GM10847 (cell line): Measurements from ENCODE around the gene SLCO4A1.

Experiments
- POLR2A ChIP-seq: IDR thresholded peaks from 2 replicates; pipeline ENCODE4 v1.6.1; 2011; ENCODE audit not compliant: insufficient read length; ENCODE audit errors: extremely low read depth

Gene SLCO4A1

GRCh38 chr20:62625921-62626547 is 16.3 kb upstream of the SLCO4A1 start:
- no peak for TF ChIP-seq POLR2A

GRCh38 chr20:62627901-62628612 is 14.2 kb upstream of the SLCO4A1 start:
- TF ChIP-seq POLR2A = no peak

DNA sequence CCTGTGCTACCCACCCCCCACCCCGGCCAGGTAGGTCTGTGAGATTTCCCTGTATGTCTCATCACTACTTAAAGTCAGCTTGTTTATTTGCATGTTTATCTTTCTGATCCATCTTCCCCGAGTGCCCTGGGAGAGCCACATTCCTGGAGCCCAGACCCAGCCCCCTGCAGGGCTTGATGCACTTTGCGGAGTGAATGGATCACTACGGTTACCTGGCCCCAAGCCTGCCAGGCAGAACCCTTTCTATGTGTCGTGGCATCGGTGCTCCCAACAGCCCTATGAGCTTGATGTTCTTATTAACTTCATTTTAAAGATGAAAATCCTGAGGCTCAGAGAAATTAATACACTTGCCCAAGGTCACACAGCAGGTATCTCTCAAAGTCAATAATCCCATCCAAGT is 13.6 kb upstream of the SLCO4A1 start:
- no peak for TF ChIP-seq POLR2A

- no peak for TF ChIP-seq POLR2A
These were observed 12.3 kb upstream of the SLCO4A1 start for GRCh38 chr20:62629864-62630470.

GRCh38 chr20:62631336-62632308 is 10.7 kb upstream of the SLCO4A1 start:
- TF ChIP-seq POLR2A = no peak

GRCh38 chr20:62632575-62633090 is 9.7 kb upstream of the SLCO4A1 start:
- TF ChIP-seq POLR2A = no peak

DNA sequence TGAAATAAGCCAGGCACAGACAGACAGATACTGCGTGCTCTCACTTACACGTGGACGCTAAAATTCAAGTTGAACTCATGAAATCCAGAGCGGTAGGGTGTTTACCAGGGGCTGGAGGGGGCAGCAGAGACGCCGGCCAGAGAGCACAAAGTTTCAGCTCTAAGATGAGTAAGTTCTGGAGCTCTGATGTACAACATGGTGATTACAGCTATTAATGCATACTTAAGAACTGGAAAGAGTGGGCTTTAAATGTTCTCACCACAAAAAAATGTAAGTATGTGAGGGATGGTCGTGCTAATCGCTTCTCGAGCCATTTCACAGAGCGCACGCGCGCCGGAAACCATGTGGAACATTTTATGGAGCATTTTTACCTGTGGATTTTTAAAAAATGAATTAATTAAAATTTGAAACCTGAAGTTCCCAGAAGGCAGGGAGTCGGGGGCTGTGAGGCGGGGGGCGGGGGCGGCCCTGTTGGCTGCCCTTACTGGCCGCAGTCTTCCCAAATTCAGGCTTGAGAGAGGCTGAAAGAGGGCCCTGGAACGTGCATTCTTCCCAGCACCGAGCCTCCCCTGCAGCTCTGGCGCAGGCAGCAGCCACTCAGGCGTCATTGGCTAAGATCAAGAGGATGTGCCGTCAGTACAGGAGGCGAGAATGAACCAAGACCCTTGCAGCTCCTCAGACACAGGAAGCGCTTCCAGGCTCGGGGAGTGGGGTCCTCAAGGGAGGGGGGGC is 8.5 kb upstream of the SLCO4A1 start:
- no peak for TF ChIP-seq POLR2A

- no peak for TF ChIP-seq POLR2A
These were observed 7.9 kb upstream of the SLCO4A1 start for GRCh38 chr20:62634330-62634967.

DNA sequence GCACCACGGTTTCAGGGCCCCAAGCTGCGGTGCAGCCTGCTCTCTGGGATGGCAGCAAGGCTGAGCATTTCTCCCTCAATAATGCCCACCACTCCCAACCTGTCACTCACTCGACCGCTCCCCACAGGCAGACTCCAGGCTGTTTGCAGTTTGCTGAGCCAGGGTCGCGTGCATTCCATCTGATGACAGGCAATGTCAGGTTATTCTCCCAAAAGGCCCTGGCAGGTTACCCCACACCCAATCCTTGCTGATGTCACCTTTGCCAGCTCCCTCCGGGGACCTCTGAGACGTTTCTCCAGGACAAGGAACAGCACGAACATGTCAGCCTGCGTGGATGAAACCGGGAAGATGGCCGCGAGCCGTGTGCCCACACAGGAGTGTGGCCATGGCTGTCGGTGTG is 7.1 kb upstream of the SLCO4A1 start:
- no peak for TF ChIP-seq POLR2A

- TF ChIP-seq POLR2A = no peak
These were observed 6.5 kb upstream of the SLCO4A1 start for GRCh38 chr20:62635852-62636251.

GRCh38 chr20:62636446-62636845 is 5.9 kb upstream of the SLCO4A1 start:
- no peak for TF ChIP-seq POLR2A

DNA sequence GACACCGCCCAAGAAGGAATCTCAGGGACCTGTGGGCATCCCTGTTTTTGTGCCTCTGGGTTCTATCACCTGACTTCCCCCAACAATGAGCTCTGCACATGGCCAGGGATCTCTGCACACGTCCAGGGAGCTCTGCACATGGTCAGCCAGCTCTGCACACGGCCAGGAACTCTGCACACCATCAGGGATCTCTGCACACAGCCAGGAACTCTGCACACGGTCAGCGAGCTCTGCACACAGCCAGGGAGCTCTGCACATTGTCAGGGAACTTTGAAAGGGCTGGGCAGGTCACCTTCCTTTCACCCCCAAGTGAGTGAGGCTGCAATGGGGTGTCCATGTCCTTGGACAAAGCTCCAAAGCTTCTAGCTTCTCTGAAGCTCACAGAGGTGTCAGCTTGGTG is 5.2 kb upstream of the SLCO4A1 start:
- no peak for TF ChIP-seq POLR2A

DNA sequence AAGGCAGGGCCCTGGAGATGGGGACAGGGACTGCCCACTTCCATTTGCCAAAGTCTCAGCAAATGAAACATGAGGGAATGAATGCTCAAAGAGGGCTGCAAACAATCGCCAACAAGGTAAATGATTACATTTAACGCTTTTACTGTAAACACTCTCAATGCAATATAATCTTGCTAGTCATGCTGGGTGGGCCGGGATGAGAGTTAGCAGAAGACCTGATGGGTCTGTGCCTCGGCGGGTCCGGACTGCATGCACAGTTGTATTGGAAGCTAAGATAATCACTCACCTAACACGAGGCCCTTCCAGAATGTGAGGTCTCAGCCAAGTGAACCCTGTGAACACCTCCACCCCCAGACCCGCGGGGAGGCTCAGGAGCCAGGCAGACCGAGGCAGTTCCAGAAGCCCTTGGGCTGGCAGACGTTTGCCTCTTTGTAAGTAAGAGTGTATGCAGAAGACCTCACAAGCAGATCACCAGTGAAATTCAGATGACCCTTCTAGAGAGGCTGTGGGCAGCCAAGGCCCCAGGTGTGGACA is 4.7 kb upstream of the SLCO4A1 start:
- no peak for TF ChIP-seq POLR2A
